ENCODE data around the gene MED16.

DNA sequence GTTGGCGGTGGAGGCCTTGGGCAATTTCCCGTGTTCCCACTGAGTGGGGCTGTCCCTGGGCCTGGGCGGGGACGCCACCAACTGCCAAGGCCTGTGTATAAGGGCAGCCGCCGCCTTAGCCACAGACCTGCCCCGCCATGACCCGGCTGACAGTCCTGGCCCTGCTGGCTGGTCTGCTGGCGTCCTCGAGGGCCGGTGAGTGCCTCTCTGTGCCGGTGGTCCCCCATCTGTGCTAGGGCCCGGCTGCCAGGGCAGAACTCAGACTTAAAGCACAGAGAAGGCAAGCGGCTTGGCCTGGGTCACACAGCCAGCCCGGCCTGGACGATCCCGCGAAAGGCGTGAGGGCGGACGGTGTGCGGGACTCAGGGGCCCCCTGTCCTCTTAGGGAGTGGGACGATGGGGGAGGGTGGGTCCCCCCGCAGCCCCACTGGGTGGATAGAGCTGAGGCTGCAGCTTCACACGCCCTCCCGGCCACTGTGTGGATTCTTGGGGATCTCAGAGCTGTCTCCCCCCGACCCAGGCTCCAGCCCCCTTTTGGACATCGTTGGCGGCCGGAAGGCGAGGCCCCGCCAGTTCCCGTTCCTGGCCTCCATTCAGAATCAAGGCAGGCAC lies 65.2 kb downstream of the MED16 start, which contains the start of gene AZU1:
- TF ChIP-seq, protein P1, sequence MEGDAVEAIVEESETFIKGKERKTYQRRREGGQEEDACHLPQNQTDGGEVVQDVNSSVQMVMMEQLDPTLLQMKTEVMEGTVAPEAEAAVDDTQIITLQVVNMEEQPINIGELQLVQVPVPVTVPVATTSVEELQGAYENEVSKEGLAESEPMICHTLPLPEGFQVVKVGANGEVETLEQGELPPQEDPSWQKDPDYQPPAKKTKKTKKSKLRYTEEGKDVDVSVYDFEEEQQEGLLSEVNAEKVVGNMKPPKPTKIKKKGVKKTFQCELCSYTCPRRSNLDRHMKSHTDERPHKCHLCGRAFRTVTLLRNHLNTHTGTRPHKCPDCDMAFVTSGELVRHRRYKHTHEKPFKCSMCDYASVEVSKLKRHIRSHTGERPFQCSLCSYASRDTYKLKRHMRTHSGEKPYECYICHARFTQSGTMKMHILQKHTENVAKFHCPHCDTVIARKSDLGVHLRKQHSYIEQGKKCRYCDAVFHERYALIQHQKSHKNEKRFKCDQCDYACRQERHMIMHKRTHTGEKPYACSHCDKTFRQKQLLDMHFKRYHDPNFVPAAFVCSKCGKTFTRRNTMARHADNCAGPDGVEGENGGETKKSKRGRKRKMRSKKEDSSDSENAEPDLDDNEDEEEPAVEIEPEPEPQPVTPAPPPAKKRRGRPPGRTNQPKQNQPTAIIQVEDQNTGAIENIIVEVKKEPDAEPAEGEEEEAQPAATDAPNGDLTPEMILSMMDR (IDR thresholded peaks at IDR 0.05; ENCODE audit: borderline replicate concordance, extremely low read depth, low read length, poor library complexity, severe bottlenecking): no peak
- TF ChIP-seq EZH2 (IDR thresholded peaks at IDR 0.05; ENCODE audit: borderline replicate concordance, low read depth, low read length, severe bottlenecking): no peak
